Activated effector memory CD4-positive, alpha-beta T cell treated with anti-CD3 and anti-CD28 coated beads, Interleukin-2, amount 50 U/mL, for 16 hours (primary cell): ENCODE measurements around the gene TBPL2.
A peak's percentile ranks its signal among the peaks of the same experiment; 100 is the strongest.
"Not testable (repeated sequence)": the region's sequence is repeated elsewhere in the genome, so short reads cannot be mapped to it uniquely, and the experiment has no call there.

Experiments used
- DNase-seq: peaks from one replicate; pipeline ENCODE4 v3.0.0-alpha.2; 2020

TBPL2 gene

GRCh38 chr14:55399852-55400251 lies 40.6 kb downstream of the TBPL2 start:
- DNase-seq, result no peak

- no peak for DNase-seq
These were observed 41.2 kb downstream of the TBPL2 start for GRCh38 chr14:55399183-55399582.

GRCh38 chr14:55398679-55399078 lies 41.7 kb downstream of the TBPL2 start:
- DNase-seq, result no peak

- DNase-seq, result no peak
These were observed 51.1 kb downstream of the TBPL2 start for GRCh38 chr14:55389330-55389729.

GRCh38 chr14:55388160-55388559 lies 52.3 kb downstream of the TBPL2 start:
- no peak for DNase-seq

GRCh38 chr14:55387121-55387520 lies 53.3 kb downstream of the TBPL2 start:
- DNase-seq, result no peak

GRCh38 chr14:55386037-55386808 lies 54.2 kb downstream of the TBPL2 start:
- peak; percentile 67 for DNase-seq

- no peak for DNase-seq
These were observed 55.9 kb downstream of the TBPL2 start for GRCh38 chr14:55384536-55384935.

- DNase-seq, result no peak
These were observed 56.8 kb downstream of the TBPL2 start for GRCh38 chr14:55383541-55384140.

- DNase-seq, result not testable (repeated sequence)
These were observed 57.4 kb downstream of the TBPL2 start for GRCh38 chr14:55383056-55383466.

GRCh38 chr14:55382483-55382882 lies 57.9 kb downstream of the TBPL2 start:
- DNase-seq, result no peak

GRCh38 chr14:55381561-55381960 lies 58.9 kb downstream of the TBPL2 start:
- no peak for DNase-seq

- DNase-seq, result no peak
These were observed 59.4 kb downstream of the TBPL2 start for GRCh38 chr14:55381040-55381439.

- DNase-seq, result no peak
These were observed 63.2 kb downstream of the TBPL2 start for GRCh38 chr14:55377236-55377635.

GRCh38 chr14:55374771-55375170 lies 65.6 kb downstream of the TBPL2 start:
- no peak for DNase-seq

GRCh38 chr14:55373784-55374705 lies 66.4 kb downstream of the TBPL2 start:
- no peak for DNase-seq

- DNase-seq, result no peak
These were observed 67.6 kb downstream of the TBPL2 start for GRCh38 chr14:55372825-55373224.

- DNase-seq, result no peak
These were observed 68.0 kb downstream of the TBPL2 start for GRCh38 chr14:55372423-55372822.

- DNase-seq, result no peak
These were observed 69.4 kb downstream of the TBPL2 start for GRCh38 chr14:55370883-55371455.

GRCh38 chr14:55366271-55366670 lies 74.1 kb downstream of the TBPL2 start:
- no peak for DNase-seq
